GM10266 (cell line): ENCODE data around the gene GPR33.
"Not testable (repeated sequence)": the region's sequence is repeated elsewhere in the genome, so short reads cannot be mapped to it uniquely, and the experiment has no call there.

Source experiments
- DNase-seq: peaks from one replicate; pipeline ENCODE4 v3.0.0; 2012; ENCODE audit errors: extremely low spot score
- CTCF ChIP-seq: IDR thresholded peaks from 2 replicates; pipeline ENCODE4 v1.5.1; 2012; ENCODE audit warnings: mild to moderate bottlenecking, low read depth; ENCODE audit not compliant: control insufficient read depth, insufficient read depth; ENCODE audit errors: missing control alignments

The GPR33 gene

GRCh38 chr14:31484754-31485153, 3.1 kb downstream of the GPR33 start:
- no peak for DNase-seq
- no peak for TF ChIP-seq CTCF

- no peak for DNase-seq
- no peak for TF ChIP-seq CTCF
These were observed 7.7 kb downstream of the GPR33 start for GRCh38 chr14:31480156-31480555.

- no peak for TF ChIP-seq CTCF
- DNase-seq, result no peak
These were observed 8.8 kb downstream of the GPR33 start for GRCh38 chr14:31479027-31479426.

- TF ChIP-seq CTCF, result no peak
- DNase-seq, result no peak
These were observed 10.6 kb downstream of the GPR33 start for GRCh38 chr14:31477248-31477647.

GRCh38 chr14:31476131-31476866, 11.5 kb downstream of the GPR33 start:
- no peak for DNase-seq
- no peak for TF ChIP-seq CTCF

GRCh38 chr14:31466554-31466953, 21.3 kb downstream of the GPR33 start:
- DNase-seq, result no peak
- no peak for TF ChIP-seq CTCF

- TF ChIP-seq CTCF, result no peak
- DNase-seq, result no peak
These were observed 22.7 kb downstream of the GPR33 start for GRCh38 chr14:31465111-31465510.

GRCh38 chr14:31462450-31462849, 25.4 kb downstream of the GPR33 start:
- DNase-seq, result not testable (repeated sequence)
